ENCODE data around the gene BET1L. TPM values are rescaled to one million over a fixed set of nuclear protein-coding genes. Genes with fewer than 3 reads are reported as not detected.

BET1L gene
- polyA plus RNA-seq, 1 experiment: 111 TPM

DNA sequence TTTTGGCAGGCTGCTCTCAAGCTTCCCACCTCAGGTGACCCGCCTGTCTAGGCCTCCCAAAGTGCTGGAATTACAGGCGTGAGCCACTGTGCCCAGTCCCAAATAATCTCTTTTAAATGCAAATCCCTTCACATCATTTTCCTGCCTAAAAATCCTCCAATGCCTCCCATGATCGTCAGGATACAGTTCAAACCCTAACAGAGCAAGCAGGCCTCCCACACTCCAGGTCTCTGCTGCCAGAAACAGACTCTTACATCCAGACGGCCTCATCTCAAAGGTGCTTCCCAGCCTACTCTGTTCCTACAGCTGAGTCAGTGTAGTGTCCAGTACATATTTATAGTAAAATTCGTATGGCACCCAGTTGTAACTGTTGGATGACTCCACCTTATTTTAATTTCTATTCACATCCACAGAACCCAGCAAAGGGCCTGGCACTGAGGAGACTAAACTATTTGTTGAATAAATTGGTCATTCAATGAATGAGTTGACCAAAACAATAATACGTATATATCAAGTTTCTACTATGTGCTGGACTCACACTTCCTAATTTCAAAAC lies 20.7 kb upstream of the BET1L start:
- ChIA-PET CTCF (interaction anchor here (1.2 kb wide), 1 partner anchor 16 kb away, joined by 3 read pairs; no protein-coding TSS in a partner anchor), POLR2A (no interaction called here)
- no peak for DNase-seq (ENCODE audit: low read depth)
- H3K4me3 ChIP-seq (ENCODE audit: low read depth, low read length): no peak overlapping the region
- TF ChIP-seq, protein P1, sequence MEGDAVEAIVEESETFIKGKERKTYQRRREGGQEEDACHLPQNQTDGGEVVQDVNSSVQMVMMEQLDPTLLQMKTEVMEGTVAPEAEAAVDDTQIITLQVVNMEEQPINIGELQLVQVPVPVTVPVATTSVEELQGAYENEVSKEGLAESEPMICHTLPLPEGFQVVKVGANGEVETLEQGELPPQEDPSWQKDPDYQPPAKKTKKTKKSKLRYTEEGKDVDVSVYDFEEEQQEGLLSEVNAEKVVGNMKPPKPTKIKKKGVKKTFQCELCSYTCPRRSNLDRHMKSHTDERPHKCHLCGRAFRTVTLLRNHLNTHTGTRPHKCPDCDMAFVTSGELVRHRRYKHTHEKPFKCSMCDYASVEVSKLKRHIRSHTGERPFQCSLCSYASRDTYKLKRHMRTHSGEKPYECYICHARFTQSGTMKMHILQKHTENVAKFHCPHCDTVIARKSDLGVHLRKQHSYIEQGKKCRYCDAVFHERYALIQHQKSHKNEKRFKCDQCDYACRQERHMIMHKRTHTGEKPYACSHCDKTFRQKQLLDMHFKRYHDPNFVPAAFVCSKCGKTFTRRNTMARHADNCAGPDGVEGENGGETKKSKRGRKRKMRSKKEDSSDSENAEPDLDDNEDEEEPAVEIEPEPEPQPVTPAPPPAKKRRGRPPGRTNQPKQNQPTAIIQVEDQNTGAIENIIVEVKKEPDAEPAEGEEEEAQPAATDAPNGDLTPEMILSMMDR (IDR thresholded peaks at IDR 0.05; ENCODE audit: insufficient read depth, low read depth, low read length): no peak
- no peaks in the 10 kb centered on the region for H3K27me3 ChIP-seq (ENCODE audit: control insufficient read depth, insufficient read depth, low read length)
- H3K36me3 ChIP-seq (ENCODE audit: control insufficient read depth, insufficient read depth, low read length): peaks cover 3% of the 10 kb centered on the region; the same call in 1 of the 2 replicates

DNA sequence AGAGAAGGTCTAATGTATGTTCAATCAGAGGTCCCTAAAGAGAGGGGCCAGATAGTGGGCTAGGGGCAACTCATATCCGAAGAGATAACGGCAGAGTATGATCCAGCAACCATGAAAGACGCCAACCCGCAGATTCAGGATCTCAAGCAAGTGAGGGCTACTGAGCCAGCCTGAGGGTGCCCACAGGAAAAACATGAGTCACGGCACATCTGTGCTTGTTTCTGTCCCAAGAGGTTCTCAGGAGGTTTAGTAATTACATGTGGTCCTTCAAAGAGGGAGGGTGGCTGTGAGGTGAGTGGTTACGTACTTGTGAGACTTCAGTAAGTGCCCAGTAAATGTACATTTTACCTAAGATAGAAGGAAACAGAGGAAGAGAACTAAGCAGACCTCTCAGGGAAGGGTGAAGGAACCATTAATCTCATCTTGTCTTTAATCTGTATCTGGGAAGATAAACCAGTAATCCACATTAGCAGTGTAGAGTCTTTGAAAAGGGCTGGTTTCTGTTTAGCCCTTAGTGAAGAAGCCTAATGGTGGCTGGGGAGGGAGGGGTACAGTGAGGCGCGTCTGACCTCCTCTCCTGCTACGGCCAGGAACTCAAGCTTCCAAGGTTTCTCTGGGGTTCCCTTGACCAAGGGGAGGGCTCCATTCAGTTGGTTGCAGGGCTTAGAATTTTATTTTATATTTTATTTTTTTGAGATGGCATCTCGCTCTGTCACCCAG lies 18.7 kb upstream of the BET1L start:
- DNase-seq (ENCODE audit: low read depth): no peak
- no peaks in the 10 kb centered on the region; the same call in 1 of the 2 replicates for H3K36me3 ChIP-seq (ENCODE audit: control insufficient read depth, insufficient read depth, low read length)
- H3K4me3 ChIP-seq (ENCODE audit: low read depth, low read length): no peak overlapping the region
- no peaks in the 10 kb centered on the region for H3K27me3 ChIP-seq (ENCODE audit: control insufficient read depth, insufficient read depth, low read length)
- ChIA-PET POLR2A (no interaction called here), CTCF (no interaction called here)
- TF ChIP-seq, protein P1 (IDR thresholded peaks at IDR 0.05; ENCODE audit: insufficient read depth, low read depth, low read length): no peak

DNA sequence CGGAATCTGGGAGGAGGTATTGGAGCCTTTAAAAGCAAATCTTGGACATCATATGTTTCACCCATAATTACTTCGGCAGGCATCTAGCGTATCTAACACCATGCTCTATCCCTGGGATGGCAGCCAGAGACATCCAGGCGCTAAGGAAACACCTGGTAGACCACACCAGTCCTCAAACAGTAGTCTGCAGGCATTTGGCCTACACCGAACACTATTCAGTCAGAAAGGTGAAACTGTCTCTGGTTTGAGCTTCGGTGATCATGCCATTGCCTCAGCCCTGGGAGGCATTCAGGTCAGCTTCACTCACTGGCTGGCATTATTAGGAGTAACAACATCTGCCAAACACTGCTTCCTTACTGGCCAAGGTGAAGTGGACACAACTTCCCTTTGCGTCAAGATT lies 17.2 kb upstream of the BET1L start:
- H3K4me3 ChIP-seq (ENCODE audit: low read depth, low read length): no peak overlapping the region
- DNase-seq (ENCODE audit: low read depth): no peak
- ChIA-PET CTCF (no interaction called here), POLR2A (no interaction called here)
- TF ChIP-seq, protein P1 (IDR thresholded peaks at IDR 0.05; ENCODE audit: insufficient read depth, low read depth, low read length): no peak
- H3K36me3 ChIP-seq (ENCODE audit: control insufficient read depth, insufficient read depth, low read length): no peaks in the 10 kb centered on the region
- H3K27me3 ChIP-seq (ENCODE audit: control insufficient read depth, insufficient read depth, low read length): no peaks in the 10 kb centered on the region

DNA sequence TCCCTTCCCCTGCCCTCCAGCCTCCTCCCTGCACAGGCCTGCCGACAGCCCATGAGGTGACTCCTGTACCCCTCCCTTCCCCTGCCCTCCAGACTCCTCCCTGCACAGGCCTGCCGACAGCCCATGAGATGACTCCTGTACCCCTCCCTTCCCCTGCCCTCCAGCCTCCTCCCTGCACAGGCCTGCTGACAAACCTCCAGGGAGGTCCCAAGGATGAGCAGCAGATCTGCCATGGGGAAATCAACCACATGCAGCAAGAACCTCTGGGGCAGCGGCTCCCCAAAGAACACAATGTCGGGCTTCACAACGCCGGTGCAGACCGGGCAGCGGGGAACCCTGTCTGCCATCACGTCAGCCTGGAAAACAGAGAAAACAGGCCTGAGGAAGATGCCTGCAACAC lies 16.7 kb upstream of the BET1L start:
- TF ChIP-seq, protein P1 (IDR thresholded peaks at IDR 0.05; ENCODE audit: insufficient read depth, low read depth, low read length): no peak
- Histone ChIP-seq H3K4me3 (ENCODE audit: low read depth, low read length) (no peak overlapping the region), H3K27me3 (ENCODE audit: control insufficient read depth, insufficient read depth, low read length) (no peaks in the 10 kb centered on the region), H3K36me3 (ENCODE audit: control insufficient read depth, insufficient read depth, low read length) (peaks cover 3% of the 10 kb centered on the region; the same call in 1 of the 2 replicates)
- ChIA-PET CTCF (no interaction called here), POLR2A (no interaction called here)
- no peak for DNase-seq (ENCODE audit: low read depth)

DNA sequence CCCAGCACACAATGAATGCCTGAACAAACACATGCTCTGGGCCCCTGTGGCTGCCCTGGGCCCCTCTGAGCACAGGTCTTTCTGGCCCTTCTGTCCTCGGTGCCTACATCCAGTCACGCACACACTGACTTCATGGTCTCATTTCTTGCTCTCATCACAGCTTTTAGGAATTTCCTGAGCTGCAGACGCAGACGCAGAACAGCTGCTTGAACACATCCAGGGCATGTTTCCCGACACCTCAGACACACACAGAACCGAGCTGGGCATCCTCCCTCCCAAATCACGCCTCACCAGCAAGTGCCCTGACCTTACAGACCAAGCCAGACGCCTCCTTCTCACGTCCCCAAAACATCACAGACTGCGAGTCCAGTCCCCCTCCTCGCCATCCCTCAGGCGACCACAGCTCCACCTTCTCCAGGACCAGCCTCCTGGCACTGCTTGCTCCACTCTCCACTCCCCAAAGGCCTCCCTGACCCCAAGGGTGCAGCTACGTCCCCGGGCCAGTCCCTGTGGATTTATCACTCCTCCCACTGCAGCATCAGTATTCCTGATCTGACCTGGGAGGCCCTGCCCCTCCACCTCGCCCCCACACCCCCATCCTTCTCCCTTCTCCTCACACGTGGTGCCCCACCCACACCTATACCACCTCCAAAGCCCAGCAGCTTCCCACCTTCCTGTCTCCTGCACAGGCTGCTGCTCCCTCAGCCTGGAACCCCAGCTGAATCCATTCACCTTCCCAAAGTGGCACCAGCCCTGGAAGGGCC lies 16.0 kb upstream of the BET1L start:
- Histone ChIP-seq H3K36me3 (ENCODE audit: control insufficient read depth, insufficient read depth, low read length) (peaks cover 4% of the 10 kb centered on the region; the same call in 1 of the 2 replicates), H3K4me3 (ENCODE audit: low read depth, low read length) (no peak overlapping the region), H3K27me3 (ENCODE audit: control insufficient read depth, insufficient read depth, low read length) (no peaks in the 10 kb centered on the region)
- TF ChIP-seq, protein P1 (IDR thresholded peaks at IDR 0.05; ENCODE audit: insufficient read depth, low read depth, low read length): no peak
- no peak for DNase-seq (ENCODE audit: low read depth)
- ChIA-PET POLR2A (no interaction called here), CTCF (interaction anchor here (0.6 kb wide), 1 partner anchor 141 kb away, joined by 4 read pairs; no protein-coding TSS in a partner anchor)
